Transverse colon (tissue), 4 donors: ENCODE results near the gene ALKBH4.
"Not testable (repeated sequence)": the region's sequence is repeated elsewhere in the genome, so short reads cannot be mapped to it uniquely, and the experiment has no call there.

ENCODE experiments used
- CTCF ChIP-seq, 5 experiments: fragments of 200-600 bp in 3 of 5; fragments of 450-650 bp in 2 of 5; sonication (generic) in 3 of 5; IDR thresholded peaks; 1 replicate in 2 of 5; 2 replicates in 3 of 5; pipeline ENCODE4 v1.5.1; 2016 to 2017; ENCODE audit warnings: antibody characterized with exemption in 5 of 5, inconsistent platforms in 3 of 5, mild to moderate bottlenecking in 2 of 5, moderate library complexity in 1 of 5
- POLR2A ChIP-seq: fragments of 450-650 bp; IDR thresholded peaks from one replicate; pipeline ENCODE4 v1.6.1; 2016; ENCODE audit warnings: antibody characterized with exemption, mild to moderate bottlenecking, moderate library complexity
- POLR2AphosphoS5 ChIP-seq, 3 donors: sonication (generic); formaldehyde crosslinking; IDR thresholded peaks; one replicate each; pipeline ENCODE4 v1.6.1; 2016; ENCODE audit warnings: antibody characterized with exemption in 3 of 3

DNA sequence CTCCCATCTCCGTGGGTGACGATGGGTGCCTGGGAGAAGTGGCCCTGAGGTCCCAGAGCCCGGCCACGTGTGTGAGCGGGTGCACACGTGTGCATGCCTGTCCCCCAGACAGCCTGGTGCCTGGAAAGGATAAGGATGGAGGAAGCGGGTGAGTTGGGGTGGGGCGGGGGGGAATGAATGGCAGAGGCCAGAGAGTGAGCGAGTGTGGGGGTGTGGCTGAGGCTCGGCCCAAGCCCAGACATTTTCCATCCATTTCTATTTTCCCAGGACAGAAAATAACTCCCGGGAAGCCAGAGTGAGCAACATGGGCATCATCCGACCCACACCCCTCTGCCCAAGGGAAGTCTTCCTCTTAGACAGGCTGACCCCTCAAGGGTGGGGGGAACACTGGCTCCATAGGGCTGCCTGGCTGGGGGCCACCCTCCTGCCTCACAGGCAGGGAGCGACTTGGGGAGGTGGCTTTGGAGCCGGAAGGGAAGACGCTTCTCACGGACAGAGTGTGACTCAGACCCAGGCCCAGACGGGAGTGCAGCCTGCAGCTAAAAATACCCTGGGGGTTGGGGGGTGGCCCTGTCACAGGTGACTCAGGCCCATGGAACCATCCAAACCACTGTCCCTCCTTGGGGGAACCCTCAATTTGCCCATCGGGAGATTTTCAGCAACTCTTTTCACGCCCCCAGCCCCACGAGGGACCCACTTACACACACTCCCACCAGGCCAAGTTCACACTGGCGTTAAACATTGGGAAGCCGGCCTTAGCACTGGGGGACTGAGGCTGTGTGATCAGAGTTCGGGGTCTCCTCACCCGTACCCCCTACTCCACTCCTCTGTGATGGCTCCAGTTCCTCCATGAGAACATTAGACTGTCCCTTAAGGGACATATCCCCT is 40.9 kb upstream of the ALKBH4 start:
- not testable (repeated sequence) for TF ChIP-seq CTCF (IDR thresholded peaks at IDR 0.05); POLR2A; POLR2AphosphoS5 (IDR thresholded peaks at IDR 0.05)
